Karpas-422 (cell line): ENCODE data around the gene AGBL4. TPM values are rescaled to one million over a fixed set of nuclear protein-coding genes. Genes with fewer than 3 reads are reported as not detected.

Experiments used
- DNase-seq: peaks from one replicate; pipeline ENCODE4 v3.0.0-alpha.2; 2015
- H2AFZ ChIP-seq: fragments of 200-600 bp; sonication (generic); 2 replicates; pipeline ENCODE4 v1.6.1; 2014; ENCODE audit warnings: antibody characterized with exemption, low read length, mixed read lengths
- H3K27ac ChIP-seq: fragments of 200-600 bp; sonication (generic); 2 replicates; pipeline ENCODE4 v1.5.1; 2014; ENCODE audit warnings: mild to moderate bottlenecking, low read length, moderate library complexity
- H3K27me3 ChIP-seq: fragments of 200-600 bp; sonication (generic); 2 replicates; pipeline ENCODE4 v1.6.1; 2014; ENCODE audit warnings: low read length, mixed read lengths
- H3K36me3 ChIP-seq: fragments of 200-600 bp; sonication (generic); 2 replicates; pipeline ENCODE4 v1.6.1; 2014; ENCODE audit warnings: low read length, mixed read lengths; ENCODE audit not compliant: insufficient read depth
- H3K4me1 ChIP-seq: fragments of 200-600 bp; sonication (generic); 2 replicates; pipeline ENCODE4 v1.6.1; 2014; ENCODE audit warnings: mild to moderate bottlenecking, low read length, mixed read lengths
- H3K4me2 ChIP-seq: fragments of 200-600 bp; sonication (generic); 2 replicates; pipeline ENCODE4 v1.6.1; 2014; ENCODE audit warnings: low read length, low read depth, mild to moderate bottlenecking; ENCODE audit not compliant: poor library complexity, severe bottlenecking
- H3K4me3 ChIP-seq: fragments of 200-600 bp; sonication (generic); 2 replicates; pipeline ENCODE4 v1.5.1; 2014; ENCODE audit warnings: mild to moderate bottlenecking, antibody characterized with exemption, low read length, mixed read lengths
- H3K79me2 ChIP-seq: fragments of 200-600 bp; sonication (generic); 2 replicates; pipeline ENCODE4 v1.6.1; 2014; ENCODE audit warnings: mild to moderate bottlenecking, low read length, mixed read lengths
- H3K9ac ChIP-seq: fragments of 200-600 bp; sonication (generic); 2 replicates; pipeline ENCODE4 v1.6.0; 2014; ENCODE audit warnings: low read length
- H3K9me2 ChIP-seq: fragments of 200-600 bp; sonication (generic), shearing (Covaris generic); replicated peaks from 2 replicates; pipeline ENCODE4 v1.6.0; 2014; ENCODE audit warnings: mild to moderate bottlenecking, low read length, moderate library complexity; ENCODE audit not compliant: insufficient read depth
- H3K9me3 ChIP-seq: fragments of 300-700, 200-600 bp; sonication (generic); 2 replicates; pipeline ENCODE4 v1.6.1; 2014; ENCODE audit warnings: low read length, mixed read lengths
- H4K20me1 ChIP-seq: fragments of 200-600 bp; sonication (generic); 2 replicates; pipeline ENCODE4 v1.6.1; 2014; ENCODE audit warnings: mild to moderate bottlenecking, antibody characterized with exemption, low read length, low read depth; ENCODE audit not compliant: insufficient read depth
- total RNA-seq: library from RNA; depleted of rRNA; stranded (reverse); fragments of >200 nt; shearing (Covaris generic); gene quantifications from 2 replicates; pipeline ENCODE4 v1.2.3, GENCODE V29; 2014; ENCODE audit warnings: low replicate concordance

Gene AGBL4
- total RNA-seq, 1 experiment from 2014 or later: not detected

- no peaks in the 10 kb centered on the region for H3K9me2 ChIP-seq
- H4K20me1 ChIP-seq: no peaks in the 10 kb centered on the region
- no peak for DNase-seq
- no peaks in the 10 kb centered on the region for H3K79me2 ChIP-seq
- no peak overlapping the region for H2AFZ ChIP-seq
- no peaks in the 10 kb centered on the region for H3K4me1 ChIP-seq
- H3K9ac ChIP-seq: no peak overlapping the region
- no peak overlapping the region for H3K4me2 ChIP-seq
- no peaks in the 10 kb centered on the region for H3K36me3 ChIP-seq
- no peaks in the 10 kb centered on the region for H3K27me3 ChIP-seq
- H3K27ac ChIP-seq: no peak overlapping the region
- H3K9me3 ChIP-seq: no peaks in the 10 kb centered on the region
- H3K4me3 ChIP-seq: no peak overlapping the region
Measured at GRCh38 chr1:48611841-48612240, 1411.9 kb downstream of the AGBL4 start.

GRCh38 chr1:48610628-48611542, 1412.9 kb downstream of the AGBL4 start:
- no peak overlapping the region for H3K27ac ChIP-seq
- no peaks in the 10 kb centered on the region for H3K79me2 ChIP-seq
- no peak overlapping the region for H3K4me2 ChIP-seq
- no peaks in the 10 kb centered on the region for H3K27me3 ChIP-seq
- H3K4me1 ChIP-seq: no peaks in the 10 kb centered on the region
- no peak overlapping the region for H3K9ac ChIP-seq
- no peak overlapping the region for H3K4me3 ChIP-seq
- no peaks in the 10 kb centered on the region for H3K9me3 ChIP-seq
- no peaks in the 10 kb centered on the region for H3K36me3 ChIP-seq
- H4K20me1 ChIP-seq: no peaks in the 10 kb centered on the region
- no peak for DNase-seq
- H2AFZ ChIP-seq: no peak overlapping the region
- H3K9me2 ChIP-seq: no peaks in the 10 kb centered on the region

- Histone ChIP-seq H4K20me1 (no peaks in the 10 kb centered on the region), H3K79me2 (no peaks in the 10 kb centered on the region), H3K9me3 (no peaks in the 10 kb centered on the region), H3K36me3 (no peaks in the 10 kb centered on the region), H3K4me2 (no peak overlapping the region), H3K9ac (no peak overlapping the region), H3K4me1 (no peaks in the 10 kb centered on the region), H3K9me2 (no peaks in the 10 kb centered on the region), H3K27ac (no peak overlapping the region), H3K4me3 (no peak overlapping the region), H3K27me3 (no peaks in the 10 kb centered on the region), H2AFZ (no peak overlapping the region)
- no peak for DNase-seq
Measured at GRCh38 chr1:48608882-48609281, 1414.9 kb downstream of the AGBL4 start.

GRCh38 chr1:48603222-48603621, 1420.5 kb downstream of the AGBL4 start:
- Histone ChIP-seq H3K27me3 (no peaks in the 10 kb centered on the region), H3K36me3 (no peaks in the 10 kb centered on the region), H2AFZ (no peak overlapping the region), H3K9ac (no peak overlapping the region), H3K9me3 (no peaks in the 10 kb centered on the region), H3K4me2 (no peak overlapping the region), H3K79me2 (no peaks in the 10 kb centered on the region), H3K9me2 (no peaks in the 10 kb centered on the region), H3K4me3 (no peak overlapping the region), H3K4me1 (no peaks in the 10 kb centered on the region), H3K27ac (no peak overlapping the region), H4K20me1 (no peaks in the 10 kb centered on the region)
- DNase-seq: no peak

GRCh38 chr1:48602349-48602748, 1421.4 kb downstream of the AGBL4 start:
- no peak for DNase-seq
- no peaks in the 10 kb centered on the region for H3K36me3 ChIP-seq
- H3K9ac ChIP-seq: no peak overlapping the region
- H2AFZ ChIP-seq: no peak overlapping the region
- H3K4me3 ChIP-seq: no peak overlapping the region
- H4K20me1 ChIP-seq: no peaks in the 10 kb centered on the region
- H3K4me2 ChIP-seq: no peak overlapping the region
- H3K4me1 ChIP-seq: no peaks in the 10 kb centered on the region
- H3K9me2 ChIP-seq: no peaks in the 10 kb centered on the region
- no peak overlapping the region for H3K27ac ChIP-seq
- H3K79me2 ChIP-seq: no peaks in the 10 kb centered on the region
- no peaks in the 10 kb centered on the region for H3K9me3 ChIP-seq
- no peaks in the 10 kb centered on the region for H3K27me3 ChIP-seq

- Histone ChIP-seq H3K79me2 (no peaks in the 10 kb centered on the region), H3K9me2 (no peaks in the 10 kb centered on the region), H3K27me3 (no peaks in the 10 kb centered on the region), H3K4me2 (no peak overlapping the region), H3K4me1 (no peaks in the 10 kb centered on the region), H4K20me1 (no peaks in the 10 kb centered on the region), H2AFZ (no peak overlapping the region), H3K36me3 (no peaks in the 10 kb centered on the region), H3K27ac (no peak overlapping the region), H3K4me3 (no peak overlapping the region), H3K9me3 (no peaks in the 10 kb centered on the region), H3K9ac (no peak overlapping the region)
- DNase-seq: no peak
Measured at GRCh38 chr1:48600182-48600581, 1423.6 kb downstream of the AGBL4 start.

- Histone ChIP-seq H3K4me2 (no peak overlapping the region), H3K9ac (no peak overlapping the region), H3K4me1 (no peaks in the 10 kb centered on the region), H3K36me3 (no peaks in the 10 kb centered on the region), H3K27ac (no peak overlapping the region), H2AFZ (no peak overlapping the region), H3K9me3 (no peaks in the 10 kb centered on the region), H4K20me1 (no peaks in the 10 kb centered on the region), H3K4me3 (no peak overlapping the region), H3K79me2 (no peaks in the 10 kb centered on the region), H3K9me2 (no peaks in the 10 kb centered on the region), H3K27me3 (no peaks in the 10 kb centered on the region)
- DNase-seq: no peak
Measured at GRCh38 chr1:48597663-48598062, 1426.1 kb downstream of the AGBL4 start.

GRCh38 chr1:48596046-48596445, 1427.7 kb downstream of the AGBL4 start:
- Histone ChIP-seq H3K4me3 (no peak overlapping the region), H3K4me2 (no peak overlapping the region), H3K9me3 (no peaks in the 10 kb centered on the region), H2AFZ (no peak overlapping the region), H3K36me3 (no peaks in the 10 kb centered on the region), H3K79me2 (no peaks in the 10 kb centered on the region), H3K9ac (no peak overlapping the region), H3K27ac (no peak overlapping the region), H3K4me1 (no peaks in the 10 kb centered on the region), H3K9me2 (no peaks in the 10 kb centered on the region), H3K27me3 (no peaks in the 10 kb centered on the region), H4K20me1 (no peaks in the 10 kb centered on the region)
- DNase-seq: no peak
